Fibroblast of villous mesenchyme (primary cell): ENCODE results near the gene DDX41. TPM values are rescaled to one million over a fixed set of nuclear protein-coding genes. Genes with fewer than 3 reads are reported as not detected.

ENCODE experiments used
- DNase-seq: peaks from one replicate; pipeline ENCODE4 v3.0.0-alpha.2; 2010; ENCODE audit warnings: low read depth
- H3K4me3 ChIP-seq: 2 replicates; pipeline ENCODE4 v1.5.1; 2011; ENCODE audit warnings: low read depth, mild to moderate bottlenecking, low read length
- CTCF ChIP-seq: IDR thresholded peaks from 2 replicates; pipeline ENCODE4 v1.5.1; 2012; ENCODE audit warnings: low read depth, mild to moderate bottlenecking, low read length; ENCODE audit not compliant: insufficient read depth
- total RNA-seq: library from RNA; depleted of rRNA; stranded (reverse); fragments of >200 nt; gene quantifications from 2 replicates; pipeline ENCODE4 v1.2.3, GENCODE V29; 2012

Gene DDX41
- total RNA-seq, 1 donor = 56.1 TPM

GRCh38 chr5:177514541-177514940, 2.2 kb downstream of the DDX41 start:
- DNase-seq = no peak
- H3K4me3 ChIP-seq = no peak overlapping the region
- TF ChIP-seq CTCF = no peak

- TF ChIP-seq CTCF = no peak
- DNase-seq = no peak
- H3K4me3 ChIP-seq = no peak overlapping the region
Measured at GRCh38 chr5:177513500-177513899, 3.3 kb downstream of the DDX41 start.

GRCh38 chr5:177512736-177513380, 3.9 kb downstream of the DDX41 start:
- no peak overlapping the region for H3K4me3 ChIP-seq
- no peak for DNase-seq
- TF ChIP-seq CTCF = no peak

- DNase-seq = no peak
- TF ChIP-seq CTCF = no peak
- H3K4me3 ChIP-seq = no peak overlapping the region
Measured at GRCh38 chr5:177511796-177512675, 4.7 kb downstream of the DDX41 start.

GRCh38 chr5:177511181-177511580, 5.6 kb downstream of the DDX41 start:
- no peak for TF ChIP-seq CTCF
- no peak for DNase-seq
- H3K4me3 ChIP-seq = no peak overlapping the region

- DNase-seq = no peak
- no peak for TF ChIP-seq CTCF
- H3K4me3 ChIP-seq = no peak overlapping the region
Measured at GRCh38 chr5:177510567-177511053, 6.2 kb downstream of the DDX41 start.
